B cell (primary cell): ENCODE measurements around the gene OR1A1. TPM values are rescaled to one million over a fixed set of nuclear protein-coding genes. Genes with fewer than 3 reads are reported as not detected.
A peak's percentile ranks its signal among the peaks of the same experiment; 100 is the strongest.
"Not testable (repeated sequence)": the region's sequence is repeated elsewhere in the genome, so short reads cannot be mapped to it uniquely, and the experiment has no call there.

Experiments used
- ATAC-seq: fragments of 200-7000 bp; cut with Tn5 transposase; one replicate; pipeline ENCODE4 v1.10.0; 2021; ENCODE audit warnings: low read depth, mild to moderate bottlenecking, moderate number of reproducible peaks, moderate library complexity
- CTCF ChIA-PET: fragments of 350-600 bp; sonication (Branson Sonifier 250); formaldehyde crosslinking; loops from one replicate; lab custom pipeline; 2021; ENCODE audit warnings: antibody characterized with exemption, inconsistent platforms; lab: Charles Lee
- POLR2A ChIA-PET: fragments of 350-600 bp; sonication (Branson Sonifier 250); formaldehyde crosslinking; loops from one replicate; lab custom pipeline; 2021; ENCODE audit warnings: antibody characterized with exemption; lab: Charles Lee
- DNase-seq: peaks from one replicate; pipeline ENCODE4 v3.0.0; 2013
- H2AFZ ChIP-seq: 2 replicates; pipeline ENCODE4 v1.6.1; 2012; ENCODE audit warnings: mild to moderate bottlenecking, low read depth, low read length; ENCODE audit not compliant: insufficient read depth, poor library complexity, severe bottlenecking
- H3K27ac ChIP-seq, 2 donors: 1 replicate in 1 of 2; 2 replicates in 1 of 2; pipeline ENCODE4 v1.5.1; 2012 to 2013; ENCODE audit warnings: low read length in 2 of 2, mild to moderate bottlenecking in 2 of 2, moderate library complexity in 1 of 2
- H3K27me3 ChIP-seq, 4 experiments: fragments of 200-600 bp in 1 of 4; sonication (generic) in 1 of 4; replicated peaks in 1 of 4; 1 replicate in 2 of 4; 2 replicates in 2 of 4; pipeline versions ENCODE4 v1.6.1 to v1.7.0; 2013 to 2016; ENCODE audit warnings: low read length in 3 of 4, mild to moderate bottlenecking in 2 of 4, mixed read lengths in 1 of 4, moderate library complexity in 1 of 4; ENCODE audit not compliant: insufficient read depth in 4 of 4, control insufficient read depth in 3 of 4; ENCODE audit errors: control extremely low read depth in 1 of 4
- H3K36me3 ChIP-seq, 2 experiments: replicated peaks in 1 of 2; 1 replicate in 1 of 2; 2 replicates in 1 of 2; pipeline versions ENCODE4 v1.6.1 to v1.7.1; 2013; ENCODE audit warnings: low read length in 1 of 2; ENCODE audit not compliant: insufficient read depth in 2 of 2, control insufficient read depth in 1 of 2; ENCODE audit errors: control extremely low read depth in 1 of 2, extremely low read depth in 1 of 2
- H3K4me1 ChIP-seq, 2 donors: fragments of 200-600 bp in 1 of 2; sonication (generic) in 1 of 2; 1 replicate in 1 of 2; 2 replicates in 1 of 2; pipeline versions ENCODE4 v1.5.1 to v1.6.1; 2013 to 2017; ENCODE audit warnings: low read length in 2 of 2; ENCODE audit not compliant: control insufficient read depth in 2 of 2, insufficient read depth in 2 of 2
- H3K4me2 ChIP-seq: replicated peaks from 2 replicates; pipeline ENCODE3; 2012; ENCODE audit warnings: mild to moderate bottlenecking, low read depth, low read length; ENCODE audit not compliant: poor library complexity, severe bottlenecking
- H3K4me3 ChIP-seq, 5 experiments: fragments of 200-600 bp in 1 of 5; sonication (generic) in 1 of 5; 1 replicate in 3 of 5; 2 replicates in 2 of 5; pipeline versions ENCODE4 v1.5.1 to v1.7.0; 2011 to 2016; ENCODE audit warnings: low read length in 4 of 5, mild to moderate bottlenecking in 4 of 5, low read depth in 2 of 5, control low read depth in 1 of 5, moderate library complexity in 1 of 5; ENCODE audit not compliant: insufficient read depth in 1 of 5; ENCODE audit errors: control extremely low read depth in 1 of 5, extremely low read depth in 1 of 5
- H3K79me2 ChIP-seq: fragments of 200-600 bp; sonication (generic); one replicate; pipeline ENCODE4 v1.6.0; 2016; ENCODE audit warnings: low read length; ENCODE audit not compliant: control insufficient read depth, insufficient read depth
- H3K9ac ChIP-seq: fragments of 200-600 bp; sonication (generic); 2 replicates; pipeline ENCODE4 v1.6.1; 2017; ENCODE audit warnings: mild to moderate bottlenecking, low read length, moderate library complexity
- H3K9me3 ChIP-seq, 3 donors: one replicate each; pipeline versions ENCODE4 v1.6.1 to v1.7.1; 2013; ENCODE audit warnings: low read length in 2 of 3; ENCODE audit not compliant: control insufficient read depth in 2 of 3, insufficient read depth in 1 of 3; ENCODE audit errors: control extremely low read depth in 1 of 3
- H4K20me1 ChIP-seq: 2 replicates; pipeline ENCODE4 v1.6.0; 2012; ENCODE audit warnings: mild to moderate bottlenecking, low read length; ENCODE audit not compliant: insufficient read depth, control insufficient read depth, poor library complexity, severe bottlenecking
- H3K27ac Mint-ChIP-seq: one replicate; pipeline ENCODE4 v1.8.0; 2021; ENCODE audit warnings: mixed read lengths
- H3K27me3 Mint-ChIP-seq: one replicate; pipeline ENCODE4 v1.8.0; 2021; ENCODE audit warnings: mixed read lengths
- H3K4me1 Mint-ChIP-seq: one replicate; pipeline ENCODE4 v1.8.0; 2021; ENCODE audit warnings: mixed read lengths
- H3K4me3 Mint-ChIP-seq: one replicate; pipeline ENCODE4 v1.8.0; 2021; ENCODE audit warnings: mixed read lengths
- H3K9me3 Mint-ChIP-seq: one replicate; pipeline ENCODE4 v1.8.0; 2022; ENCODE audit warnings: mixed read lengths; ENCODE audit not compliant: insufficient read depth
- CTCF ChIP-seq: fragments of 200-600 bp; IDR thresholded peaks from one replicate; pipeline ENCODE4 v1.8.0; 2022; ENCODE audit warnings: antibody characterized with exemption, mild to moderate bottlenecking
- EZH2 ChIP-seq: IDR thresholded peaks from 2 replicates; pipeline ENCODE4 v1.6.1; 2012; ENCODE audit warnings: borderline replicate concordance, low read depth, mild to moderate bottlenecking, moderate library complexity, low read length; ENCODE audit not compliant: insufficient read depth, poor library complexity, severe bottlenecking
- WGBS: methylation state at CpG from one replicate; pipeline ENCODE4 v1.1.5; 2013; ENCODE audit warnings: missing lambda C conversion rate; ENCODE audit not compliant: insufficient coverage; 5-methylcytosine and 5-hydroxymethylcytosine counted together
- intact Hi-C: fragments of 100-400 bp; cut with micrococcal nuclease; formaldehyde crosslinking; loops from one replicate; pipeline ENCODE4 v1.10.0; 2022
- polyA plus RNA-seq: library from polyadenylated mRNA; depleted of rRNA; stranded (reverse); fragments of >200 nt; gene quantifications from 2 replicates; pipeline ENCODE4 v1.2.3, GENCODE V29; 2012
- total RNA-seq, 2 donors: library from RNA; stranded (reverse); fragments of 120-200 nt in 1 of 2; gene quantifications; 1 replicate in 1 of 2; 2 replicates in 1 of 2; pipeline versions ENCODE4 v1.2.3 to v1.2.4, GENCODE V29; 2013 to 2022

The OR1A1 gene
- total and polyA plus RNA-seq, 2 donors (not counting 1 experiment from before 2014, with no cell fraction given) = not detected

DNA sequence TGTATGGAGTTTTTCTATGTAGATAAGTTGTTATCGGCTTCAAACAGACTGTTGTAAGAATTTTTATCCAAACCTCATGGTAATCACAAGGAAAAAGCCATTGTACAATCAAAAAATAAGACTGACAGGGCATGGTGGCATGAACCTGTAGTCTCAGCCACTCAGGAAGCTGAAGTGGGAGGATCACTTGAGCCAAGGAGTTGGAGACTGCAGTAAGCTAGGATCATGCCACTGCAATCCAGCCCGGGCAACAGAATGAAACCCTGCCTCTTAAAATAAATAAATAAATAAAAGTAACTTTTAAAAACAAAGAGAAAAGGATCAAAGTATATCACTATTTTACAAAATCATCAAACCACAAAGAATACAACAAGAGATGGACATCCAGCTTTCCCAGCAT lies 14.4 kb downstream of the OR1A1 start:
- no peaks in the 10 kb centered on the region for H3K27me3 ChIP-seq
- H2AFZ ChIP-seq = peak overlapping the region; percentile 45
- H3K9me3 ChIP-seq = peaks cover 1 to 2% (median 2%) of the 10 kb centered on the region in 3 donors
- H3K27ac ChIP-seq = no peak overlapping the region
- Mint-ChIP-seq H3K4me3 (peak overlapping the region; percentile 76), H3K4me1 (peaks cover 19% of the 10 kb centered on the region), H3K9me3 (peaks cover 3% of the 10 kb centered on the region), H3K27ac (no peak overlapping the region), H3K27me3 (no peaks in the 10 kb centered on the region)
- POLR2A ChIA-PET = no interaction called here
- H3K4me1 ChIP-seq = peaks cover 6 to 15% of the 10 kb centered on the region in 2 donors
- H3K79me2 ChIP-seq = no peaks in the 10 kb centered on the region
- ATAC-seq = no peak
- H3K9ac ChIP-seq = peak overlapping the region; percentile 25
- DNase-seq = no peak
- WGBS = no CpG with 5 or more reads among the region's 2 CpGs
- H3K4me2 ChIP-seq = peak overlapping the region; percentile 58
- CTCF ChIA-PET = no interaction called here
- no peaks in the 10 kb centered on the region for H3K36me3 ChIP-seq
- H4K20me1 ChIP-seq = no peaks in the 10 kb centered on the region
- H3K4me3 ChIP-seq = no peak overlapping the region
- intact Hi-C loops = no loop called here
- no peak for TF ChIP-seq EZH2
- no peak for TF ChIP-seq CTCF

GRCh38 chr17:3222505-3222904 lies 15.0 kb downstream of the OR1A1 start:
- 60% methylated on average over 1 of the region's 2 CpGs for WGBS
- Mint-ChIP-seq H3K9me3 (no peaks in the 10 kb centered on the region), H3K4me1 (peaks cover 19% of the 10 kb centered on the region), H3K27ac (peak overlapping the region; percentile 51), H3K27me3 (no peaks in the 10 kb centered on the region), H3K4me3 (peak overlapping the region; percentile 76)
- peak overlapping the region; percentile 45 for H2AFZ ChIP-seq
- H3K9me3 ChIP-seq = peaks cover 1 to 2% (median 2%) of the 10 kb centered on the region in 3 donors
- peaks cover 6 to 15% of the 10 kb centered on the region in 2 donors for H3K4me1 ChIP-seq
- intact Hi-C loops = no loop called here
- TF ChIP-seq EZH2 = no peak
- no peak for TF ChIP-seq CTCF
- DNase-seq (peak; percentile 23), ATAC-seq (no peak)
- ChIA-PET CTCF (no interaction called here), POLR2A (interaction anchor here (0.6 kb wide), 1 partner anchor 611 kb away, joined by 3 read pairs; no protein-coding TSS in a partner anchor)
- H4K20me1 ChIP-seq = no peaks in the 10 kb centered on the region
- peak overlapping the region in 3 of 5 experiments; percentile 5 to 21 (median 19) for H3K4me3 ChIP-seq
- H3K9ac ChIP-seq = peak overlapping the region; percentile 25
- H3K4me2 ChIP-seq = peak overlapping the region; percentile 58
- H3K36me3 ChIP-seq = no peaks in the 10 kb centered on the region
- H3K27me3 ChIP-seq = no peaks in the 10 kb centered on the region
- no peaks in the 10 kb centered on the region for H3K79me2 ChIP-seq
- H3K27ac ChIP-seq = peak overlapping the region in 1 of 2 donors; percentile 21

- H3K4me1 ChIP-seq = peaks cover 6 to 15% of the 10 kb centered on the region in 2 donors
- H3K4me2 ChIP-seq, H3K27ac Mint-ChIP-seq, H3K27me3 Mint-ChIP-seq, CTCF ChIA-PET, H3K27ac ChIP-seq, ATAC-seq, H3K4me3 ChIP-seq, H3K79me2 ChIP-seq, H3K9me3 Mint-ChIP-seq, H2AFZ ChIP-seq, intact Hi-C loops, H4K20me1 ChIP-seq, POLR2A ChIA-PET, H3K4me3 Mint-ChIP-seq, DNase-seq, H3K27me3 ChIP-seq, H3K36me3 ChIP-seq, H3K9ac ChIP-seq, H3K9me3 ChIP-seq: not testable (repeated sequence)
- peaks cover 19% of the 10 kb centered on the region for H3K4me1 Mint-ChIP-seq
Measured at GRCh38 chr17:3224721-3225352, 17.4 kb downstream of the OR1A1 start.
